GM12801 (cell line): ENCODE results near the gene TRA2A.

Experiments
- TF ChIP-seq, protein P1 (sequence below): IDR thresholded peaks from one replicate; pipeline ENCODE4 v1.5.1; 2011; ENCODE audit warnings: control low read depth; ENCODE audit not compliant: insufficient read length; ENCODE audit errors: extremely low read depth

The TRA2A gene

DNA sequence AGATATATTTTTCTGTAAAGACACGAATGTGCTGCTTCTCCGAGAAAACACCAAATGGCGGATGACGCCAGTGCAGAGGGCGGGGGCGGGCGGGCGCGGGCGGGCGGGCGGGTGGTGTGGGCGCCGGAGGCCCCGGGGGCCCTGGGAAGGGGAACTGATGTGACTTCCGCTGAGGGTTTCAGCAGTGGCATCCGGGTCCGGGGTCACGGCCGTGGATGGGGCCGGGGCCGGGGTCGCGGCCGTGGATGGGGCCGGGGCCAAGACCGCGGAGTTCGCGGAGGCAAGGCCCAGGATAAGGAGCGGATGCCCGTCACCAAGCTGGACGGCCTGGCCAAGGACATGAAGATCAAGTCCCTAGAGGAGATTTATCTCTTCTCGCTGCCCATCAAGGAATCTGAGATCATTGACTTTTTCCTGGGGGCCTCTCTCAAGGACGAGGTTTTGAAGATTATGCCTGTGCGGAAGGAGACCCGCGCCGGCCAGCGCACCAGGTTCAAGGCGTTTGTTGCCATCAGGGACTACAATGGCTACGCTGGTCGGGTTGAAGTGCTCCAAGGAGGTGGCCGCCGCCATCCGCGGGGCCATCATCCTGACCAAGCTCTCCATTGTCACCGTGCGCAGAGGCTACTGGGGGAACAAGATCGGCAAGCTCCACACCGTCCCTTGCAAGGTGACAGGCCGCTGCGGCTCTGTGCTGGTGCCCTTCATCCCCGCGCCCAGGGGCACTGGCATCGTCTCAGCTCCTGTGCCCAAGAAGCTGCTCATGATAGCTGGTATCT, 41.2 kb downstream of the TRA2A start:
- TF ChIP-seq, protein P1, sequence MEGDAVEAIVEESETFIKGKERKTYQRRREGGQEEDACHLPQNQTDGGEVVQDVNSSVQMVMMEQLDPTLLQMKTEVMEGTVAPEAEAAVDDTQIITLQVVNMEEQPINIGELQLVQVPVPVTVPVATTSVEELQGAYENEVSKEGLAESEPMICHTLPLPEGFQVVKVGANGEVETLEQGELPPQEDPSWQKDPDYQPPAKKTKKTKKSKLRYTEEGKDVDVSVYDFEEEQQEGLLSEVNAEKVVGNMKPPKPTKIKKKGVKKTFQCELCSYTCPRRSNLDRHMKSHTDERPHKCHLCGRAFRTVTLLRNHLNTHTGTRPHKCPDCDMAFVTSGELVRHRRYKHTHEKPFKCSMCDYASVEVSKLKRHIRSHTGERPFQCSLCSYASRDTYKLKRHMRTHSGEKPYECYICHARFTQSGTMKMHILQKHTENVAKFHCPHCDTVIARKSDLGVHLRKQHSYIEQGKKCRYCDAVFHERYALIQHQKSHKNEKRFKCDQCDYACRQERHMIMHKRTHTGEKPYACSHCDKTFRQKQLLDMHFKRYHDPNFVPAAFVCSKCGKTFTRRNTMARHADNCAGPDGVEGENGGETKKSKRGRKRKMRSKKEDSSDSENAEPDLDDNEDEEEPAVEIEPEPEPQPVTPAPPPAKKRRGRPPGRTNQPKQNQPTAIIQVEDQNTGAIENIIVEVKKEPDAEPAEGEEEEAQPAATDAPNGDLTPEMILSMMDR, result no peak

DNA sequence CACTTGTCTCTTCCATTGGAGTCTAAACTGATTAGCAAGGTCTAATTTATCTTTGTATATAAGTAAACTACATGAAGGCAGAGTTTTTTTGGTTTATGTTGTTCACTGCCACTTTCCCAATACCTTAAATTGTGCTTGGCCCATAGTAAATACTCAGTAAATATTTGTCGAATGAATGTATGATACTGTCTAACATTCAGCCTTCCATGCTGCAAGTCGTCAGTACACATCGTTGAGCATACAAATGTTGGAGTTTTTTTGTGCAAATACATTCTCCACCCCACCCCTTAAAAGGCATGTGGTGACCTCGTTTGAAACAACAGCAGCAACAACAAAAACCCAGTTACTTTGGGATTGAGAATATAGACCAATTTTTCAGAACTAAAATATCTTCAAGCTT, 44.1 kb downstream of the TRA2A start:
- TF ChIP-seq, protein P1, result no peak

DNA sequence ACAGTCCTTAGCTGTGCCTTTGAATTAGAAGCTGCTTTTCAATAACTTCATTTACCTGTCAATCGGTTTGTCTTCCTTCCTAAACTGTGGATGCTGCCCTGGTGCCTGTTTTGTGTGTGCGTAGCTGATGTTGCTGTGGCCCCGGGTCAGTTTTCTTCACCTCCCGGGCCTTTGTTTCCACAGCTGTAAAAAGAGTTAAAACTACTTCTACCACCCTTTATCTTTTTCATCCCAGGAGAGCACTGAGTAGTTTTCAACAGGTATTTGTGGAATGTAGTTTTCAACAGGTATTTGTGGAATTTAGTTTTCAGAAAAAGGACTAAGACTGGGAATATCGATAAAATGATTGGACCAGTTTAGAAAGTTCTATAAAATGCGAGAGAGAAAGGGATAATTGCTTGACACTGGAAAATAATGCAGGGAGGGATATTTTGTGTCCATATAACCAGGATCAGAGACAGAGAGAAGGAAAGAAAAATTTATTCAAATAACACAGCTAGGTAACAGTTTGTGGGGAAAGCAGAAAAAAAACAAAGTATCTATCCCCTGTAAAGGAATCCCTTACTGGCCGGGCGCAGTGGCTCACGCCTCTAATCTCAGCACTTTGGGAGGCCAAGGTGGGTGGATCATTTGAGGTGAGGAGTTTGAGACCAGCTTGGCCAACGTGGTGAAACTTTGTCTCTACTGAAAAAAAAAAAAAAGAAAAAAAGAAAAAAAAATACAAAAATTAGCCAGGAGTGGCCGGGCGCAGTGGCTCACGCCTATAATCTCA, 45.6 kb downstream of the TRA2A start:
- TF ChIP-seq, protein P1, result no peak

DNA sequence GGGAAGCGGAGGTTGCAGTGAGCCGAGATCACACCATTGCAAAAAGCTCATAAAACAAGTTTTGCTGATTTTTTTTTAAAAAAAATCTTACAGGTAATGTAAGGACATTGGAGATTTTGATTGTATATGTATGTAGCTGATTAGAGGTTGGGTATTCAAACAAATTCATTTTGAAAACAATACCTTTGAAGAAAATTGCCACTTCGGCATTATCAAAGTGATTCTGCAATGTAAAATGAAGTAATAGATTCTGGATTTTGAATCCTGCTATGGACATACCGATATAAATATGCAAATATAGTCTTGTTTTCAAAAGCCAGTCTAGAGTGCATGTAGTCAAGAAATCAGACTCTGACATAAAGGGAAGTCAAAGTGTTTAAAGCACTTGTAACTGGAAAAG, 49.1 kb downstream of the TRA2A start:
- TF ChIP-seq, protein P1, result no peak

DNA sequence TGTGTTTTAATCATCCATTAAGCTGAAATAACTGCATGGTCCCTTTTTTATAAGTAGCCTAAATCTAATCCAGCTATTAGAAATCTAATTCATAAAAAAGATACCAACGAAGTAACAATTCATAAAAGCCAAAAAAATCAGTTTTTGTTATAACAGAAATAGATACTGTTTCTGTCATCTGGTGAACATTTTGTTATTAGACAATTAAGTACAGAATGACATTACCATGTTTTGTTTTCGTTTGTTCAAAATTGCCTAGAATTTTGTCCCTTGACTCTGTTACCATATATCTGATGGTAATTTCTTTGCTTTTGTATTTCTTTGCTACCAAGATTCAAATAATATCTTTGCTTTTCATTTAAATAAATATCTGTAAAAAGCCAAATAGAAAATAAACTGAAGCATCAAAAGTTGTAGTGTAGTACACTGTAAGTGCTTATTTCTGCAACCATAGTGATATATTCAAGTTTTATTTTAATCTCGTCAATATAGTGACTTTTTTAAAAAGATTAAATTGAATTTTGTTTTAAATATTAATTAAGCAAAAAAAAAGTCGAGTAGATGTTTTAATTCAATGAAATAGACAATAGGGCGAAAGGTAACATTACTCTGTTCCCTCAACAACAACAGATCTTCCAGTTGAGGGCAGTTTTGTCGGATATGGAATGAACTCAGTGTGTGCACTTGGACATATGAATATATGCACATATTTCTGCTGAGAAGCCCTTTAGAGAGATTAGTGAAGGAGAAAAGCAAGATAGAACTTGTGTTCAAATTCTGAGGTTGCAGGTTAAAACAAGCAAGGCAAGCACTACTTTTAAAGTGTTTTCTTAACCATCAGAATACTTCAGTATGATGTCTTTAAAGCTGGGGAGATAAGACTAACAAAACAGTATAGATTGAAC, 53.6 kb downstream of the TRA2A start:
- TF ChIP-seq, protein P1, result no peak

DNA sequence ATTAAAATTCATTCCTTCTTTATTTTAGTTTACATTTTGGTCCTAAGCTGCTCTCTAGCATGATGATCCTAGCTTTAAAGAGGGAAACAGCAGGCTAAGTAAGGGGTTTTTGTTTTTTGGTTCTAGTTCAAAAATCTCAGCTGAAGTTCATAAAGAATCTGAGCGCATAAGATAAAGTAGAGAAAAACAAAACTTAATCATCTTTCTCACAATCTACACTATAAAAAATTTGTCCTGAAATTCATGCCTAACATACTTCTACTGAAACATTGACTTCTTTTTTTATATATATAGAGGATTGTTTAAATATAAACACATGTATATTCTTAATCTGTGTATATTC, 54.7 kb downstream of the TRA2A start:
- TF ChIP-seq, protein P1, result no peak
